HEK293T (cell line): ENCODE data around the gene LSMEM2.

Experiments used
- BHLHE40 ChIP-seq: fragments of 450-650 bp; IDR thresholded peaks from 2 replicates; pipeline ENCODE4 v1.6.1; 2016; ENCODE audit warnings: mild to moderate bottlenecking, moderate library complexity, borderline replicate concordance
- CTBP1 ChIP-seq: fragments of 450-650 bp; IDR thresholded peaks from 2 replicates; pipeline ENCODE4 v1.6.1; 2016; ENCODE audit warnings: borderline replicate concordance
- FOXA1 ChIP-seq: fragments of 450-650 bp; IDR thresholded peaks from 2 replicates; pipeline ENCODE4 v1.6.1; 2016; ENCODE audit warnings: mild to moderate bottlenecking
- FOXK2 ChIP-seq: fragments of 450-650 bp; IDR thresholded peaks from 2 replicates; pipeline ENCODE4 v1.6.1; 2016; ENCODE audit warnings: mild to moderate bottlenecking
- FOXM1 ChIP-seq: fragments of 450-650 bp; IDR thresholded peaks from 2 replicates; pipeline ENCODE4 v1.6.1; 2017; ENCODE audit warnings: mild to moderate bottlenecking, borderline replicate concordance
- HDGF ChIP-seq: fragments of 450-650 bp; IDR thresholded peaks from 2 replicates; pipeline ENCODE4 v1.6.1; 2017; ENCODE audit warnings: antibody characterized with exemption, borderline replicate concordance
- L3MBTL2 ChIP-seq: fragments of 450-650 bp; conservative IDR thresholded peaks from 2 replicates; pipeline ENCODE4 v1.6.1; 2016; ENCODE audit warnings: mild to moderate bottlenecking
- NFRKB ChIP-seq: fragments of 450-650 bp; IDR thresholded peaks from 2 replicates; pipeline ENCODE4 v1.6.1; 2016; ENCODE audit warnings: mild to moderate bottlenecking, moderate library complexity
- PKNOX1 ChIP-seq: fragments of 450-650 bp; IDR thresholded peaks from 2 replicates; pipeline ENCODE4 v1.6.1; 2016
- SP1 ChIP-seq: fragments of 450-650 bp; IDR thresholded peaks from 2 replicates; pipeline ENCODE4 v1.6.1; 2017
- SUZ12 ChIP-seq: fragments of 450-650 bp; IDR thresholded peaks from 2 replicates; pipeline ENCODE4 v1.6.1; 2016; ENCODE audit warnings: mild to moderate bottlenecking

GRCh38 chr3:50318615-50319014, 39.7 kb downstream of the LSMEM2 start:
- TF ChIP-seq FOXM1: no peak
- TF ChIP-seq PKNOX1: no peak
- no peak for TF ChIP-seq SP1
- no peak for TF ChIP-seq L3MBTL2
- TF ChIP-seq BHLHE40: no peak
- no peak for TF ChIP-seq NFRKB
- TF ChIP-seq HDGF: no peak
- TF ChIP-seq SUZ12: no peak
- TF ChIP-seq CTBP1: no peak
- TF ChIP-seq FOXA1: no peak
- TF ChIP-seq FOXK2: no peak
